Colon (tissue), 2 donors: ENCODE data around the gene TBPL1.
"Not testable (repeated sequence)": the region's sequence is repeated elsewhere in the genome, so short reads cannot be mapped to it uniquely, and the experiment has no call there.

Experiments used
- FAIRE-seq: peaks from 2 replicates; lab custom pipeline; 2012; peaks lifted over from hg19 to GRCh38; lab: Jason Lieb, UNC
- donor health status: control.
- donor health status: control.

TBPL1 gene

DNA sequence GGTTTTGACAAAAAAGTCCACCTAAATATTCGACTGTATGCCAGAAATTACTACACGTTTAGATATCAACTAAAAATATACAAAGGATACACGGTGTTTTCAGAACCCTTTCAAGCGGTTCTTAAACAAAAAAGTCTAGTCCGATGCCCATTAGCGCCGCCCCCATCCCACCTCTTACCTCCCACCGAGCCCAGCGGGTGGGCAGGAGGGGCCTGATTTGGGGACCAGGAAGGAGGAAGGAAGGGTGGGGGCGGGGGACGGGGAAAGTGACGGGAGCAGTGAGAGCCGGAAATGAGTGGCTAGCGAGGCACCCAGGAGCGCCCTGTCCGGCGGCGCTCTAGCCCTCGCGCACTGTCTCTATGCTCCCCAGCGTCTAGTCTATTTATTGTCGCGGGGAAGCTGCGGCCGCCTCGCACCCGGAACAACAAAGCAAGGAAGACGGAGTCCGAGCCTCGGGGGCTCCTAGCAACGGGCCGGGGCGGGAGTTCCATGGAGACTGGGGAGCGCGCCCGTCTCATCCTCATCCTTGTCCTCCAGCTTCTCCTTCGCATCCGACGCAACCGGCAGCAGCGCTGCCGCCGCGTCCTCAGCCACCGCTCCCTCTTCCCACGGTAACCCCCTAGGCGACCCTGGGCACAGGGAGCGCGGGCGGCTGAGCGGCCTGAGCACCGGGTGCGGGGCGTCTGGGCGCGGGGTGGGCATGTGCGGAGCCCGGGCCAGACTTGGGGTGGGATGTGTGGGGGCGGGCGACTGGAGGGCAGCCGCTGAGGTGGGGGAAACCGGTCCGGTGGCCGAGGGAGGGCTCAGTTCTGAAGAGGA, at the start of gene TBPL1:
TSS of gene TBPL1 (plus strand) at position 410 of the 819 bp plus-strand sequence. CDS start 26,902 bp downstream, outside the sequence.
- FAIRE-seq: no peak

DNA sequence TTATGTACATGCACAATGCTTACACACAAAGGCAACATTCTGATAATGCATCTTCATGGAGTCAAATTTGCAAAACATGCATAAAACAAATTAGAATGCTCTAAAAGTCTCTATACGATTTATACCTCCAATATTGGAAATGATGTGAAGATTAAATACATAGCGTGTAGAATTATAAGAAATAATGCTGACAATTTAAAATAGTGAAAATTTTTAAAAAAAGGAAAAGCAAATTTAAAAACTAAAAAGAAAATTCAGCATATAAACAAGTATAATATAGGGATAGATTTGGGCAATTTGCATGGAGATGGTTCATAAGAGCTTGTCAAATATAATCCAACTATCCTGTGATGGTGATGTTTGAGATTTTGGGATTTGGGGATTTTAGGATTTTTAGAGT, 49.2 kb upstream of the TBPL1 start:
- FAIRE-seq: no peak

- FAIRE-seq: no peak
Observed at GRCh38 chr6:133906050-133906449, 47.0 kb upstream of the TBPL1 start.

- no peak for FAIRE-seq
Observed at GRCh38 chr6:133916650-133917151, 36.3 kb upstream of the TBPL1 start.

DNA sequence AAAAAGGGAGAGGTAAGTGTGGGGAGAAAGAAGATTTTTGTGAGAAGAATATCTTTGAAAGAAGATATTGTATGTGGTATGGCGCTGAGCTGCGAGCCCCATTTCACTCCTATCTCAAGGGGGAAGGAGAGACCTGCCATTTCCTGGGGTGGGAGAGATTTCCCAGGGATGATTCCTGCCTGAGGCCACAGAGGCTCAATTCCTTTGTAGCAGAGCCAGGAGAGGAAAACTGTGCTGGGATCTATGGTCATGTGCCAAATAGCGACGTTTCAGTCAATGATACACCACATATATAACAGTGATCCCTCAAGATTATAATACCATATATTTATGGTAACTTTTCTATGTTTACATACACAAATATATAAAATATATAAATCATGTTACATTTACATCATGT, 35.2 kb upstream of the TBPL1 start:
- no peak for FAIRE-seq

DNA sequence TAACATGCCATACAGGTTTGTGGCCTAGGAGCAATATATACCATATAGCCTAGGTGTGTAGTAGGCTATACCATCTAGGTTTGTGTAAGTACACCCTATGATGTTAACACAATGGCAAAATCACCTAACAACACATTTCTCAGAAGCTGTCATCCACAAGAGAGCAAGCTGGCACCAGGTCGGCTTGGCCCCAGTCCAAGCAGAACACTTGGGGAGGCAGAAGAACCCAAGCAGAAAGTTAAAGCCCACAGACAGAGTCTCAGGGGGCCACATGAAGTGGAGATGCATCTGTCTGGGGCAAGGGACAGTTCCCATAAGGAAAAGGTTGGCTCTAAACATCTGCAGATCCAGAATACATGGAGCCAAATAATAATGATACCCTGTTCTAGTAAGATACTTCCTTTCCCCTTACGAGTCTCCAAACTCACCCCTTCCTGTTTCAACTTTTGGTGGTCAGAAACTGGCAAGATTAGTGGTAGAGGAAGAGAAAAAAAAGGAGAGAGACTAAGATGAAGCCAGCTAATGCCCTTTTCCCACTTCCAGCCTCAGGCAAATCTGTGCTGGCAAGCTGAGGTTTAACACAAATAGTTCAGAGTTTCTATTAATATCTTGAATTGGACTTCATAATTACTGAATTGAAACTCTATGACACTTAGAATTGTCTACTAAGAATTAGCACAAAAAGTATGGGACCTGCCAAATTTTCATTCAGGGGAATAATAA, 34.7 kb upstream of the TBPL1 start:
- FAIRE-seq: no peak

DNA sequence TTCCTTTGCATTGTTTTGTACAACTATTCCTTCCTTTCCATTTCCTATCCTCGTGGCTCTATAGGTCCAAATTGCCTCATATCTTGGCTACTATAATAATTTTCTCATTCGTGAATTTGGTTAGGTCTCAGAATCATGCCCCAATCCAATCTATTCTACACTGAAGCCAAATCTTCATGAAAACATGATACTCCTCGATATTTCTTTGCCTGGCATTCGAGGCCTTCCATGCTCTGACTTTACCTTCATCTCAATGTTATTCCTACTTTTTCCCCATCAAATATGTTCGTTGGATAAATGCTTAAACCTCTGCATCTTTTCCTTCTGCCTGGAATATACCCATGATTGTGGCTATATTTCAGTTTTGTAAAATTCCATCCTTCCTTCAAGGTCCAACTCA, 33.7 kb upstream of the TBPL1 start:
- FAIRE-seq: no peak

DNA sequence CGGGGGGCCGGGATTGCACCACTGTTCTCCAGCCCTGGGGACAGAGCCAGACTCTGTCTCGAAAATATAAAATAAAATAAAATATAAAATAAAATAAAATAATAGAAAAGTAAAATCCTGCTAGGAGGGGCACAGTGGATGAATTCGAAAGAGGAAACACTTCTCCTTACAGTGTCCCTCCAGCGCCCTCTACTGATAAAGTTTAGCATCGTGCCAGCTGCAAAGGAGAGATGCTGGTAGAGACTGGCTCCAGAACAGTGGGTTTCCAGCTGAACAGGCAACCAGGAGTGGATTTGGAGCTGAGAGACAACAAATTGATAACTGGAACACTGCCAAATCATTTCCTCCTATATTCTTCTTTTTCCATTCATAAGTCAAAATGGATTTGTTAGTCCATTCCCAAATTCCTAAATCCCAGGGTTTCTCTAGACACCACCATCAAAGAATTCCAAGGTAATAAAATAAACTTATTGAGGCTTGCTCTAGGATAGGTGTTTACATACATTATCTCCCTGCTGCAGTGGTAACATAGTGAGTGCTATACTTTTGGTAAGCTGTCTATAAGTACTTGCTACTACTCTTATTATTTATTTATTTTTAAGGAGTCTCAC, 31.7 kb upstream of the TBPL1 start:
- FAIRE-seq: no peak

- peak; percentile 10 for FAIRE-seq
Observed at GRCh38 chr6:133923938-133924593, 29.0 kb upstream of the TBPL1 start.

DNA sequence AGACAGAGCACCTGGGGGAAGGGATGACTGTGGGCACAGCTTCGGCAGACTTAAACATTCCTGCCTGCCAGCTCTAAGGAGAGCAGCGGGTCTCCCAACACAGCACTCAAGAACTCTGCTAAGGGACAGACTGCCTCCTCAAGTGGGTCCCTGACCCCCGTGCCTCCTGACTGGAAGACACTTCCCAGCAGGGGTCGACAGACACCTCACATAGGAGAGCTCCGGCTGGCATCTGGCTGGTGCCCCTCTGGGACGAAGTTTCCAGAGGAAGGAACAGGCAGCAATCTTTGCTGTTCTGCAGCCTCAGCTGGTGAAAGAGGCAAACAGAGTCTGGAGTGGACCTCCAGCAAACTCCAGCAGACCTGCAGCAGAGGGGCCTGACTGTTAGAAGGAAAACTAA, 21.8 kb upstream of the TBPL1 start:
- not testable (repeated sequence) for FAIRE-seq

- FAIRE-seq: not testable (repeated sequence)
Observed at GRCh38 chr6:133936352-133936751, 16.7 kb upstream of the TBPL1 start.

DNA sequence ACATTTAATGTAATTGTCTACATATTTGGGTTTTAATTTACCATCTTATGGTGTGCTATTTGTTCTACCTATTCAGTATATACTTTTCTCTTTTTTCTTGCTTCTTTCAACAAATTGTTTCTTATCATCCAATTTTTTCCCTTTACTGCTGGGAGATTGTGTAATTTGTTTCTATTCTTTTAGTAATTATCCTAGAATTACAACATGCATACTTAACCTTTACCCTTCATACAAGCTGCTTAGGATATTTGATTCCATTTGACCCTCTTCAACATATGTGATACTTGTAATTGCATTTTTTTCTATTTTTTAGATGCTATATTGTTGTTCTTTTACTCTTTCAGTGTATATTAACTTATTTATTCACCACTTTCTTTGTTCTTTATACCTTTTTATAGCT, 15.1 kb upstream of the TBPL1 start:
- FAIRE-seq: no peak

- FAIRE-seq: no peak
Observed at GRCh38 chr6:133938533-133938932, 14.5 kb upstream of the TBPL1 start.

- FAIRE-seq: peak; percentile 57
Observed at GRCh38 chr6:133939778-133940667, 13.0 kb upstream of the TBPL1 start.

GRCh38 chr6:133945158-133945557, 7.9 kb upstream of the TBPL1 start:
- FAIRE-seq: no peak

- no peak for FAIRE-seq
Observed at GRCh38 chr6:133947302-133947900, 5.6 kb upstream of the TBPL1 start.

GRCh38 chr6:133948472-133948871, 4.6 kb upstream of the TBPL1 start:
- no peak for FAIRE-seq

DNA sequence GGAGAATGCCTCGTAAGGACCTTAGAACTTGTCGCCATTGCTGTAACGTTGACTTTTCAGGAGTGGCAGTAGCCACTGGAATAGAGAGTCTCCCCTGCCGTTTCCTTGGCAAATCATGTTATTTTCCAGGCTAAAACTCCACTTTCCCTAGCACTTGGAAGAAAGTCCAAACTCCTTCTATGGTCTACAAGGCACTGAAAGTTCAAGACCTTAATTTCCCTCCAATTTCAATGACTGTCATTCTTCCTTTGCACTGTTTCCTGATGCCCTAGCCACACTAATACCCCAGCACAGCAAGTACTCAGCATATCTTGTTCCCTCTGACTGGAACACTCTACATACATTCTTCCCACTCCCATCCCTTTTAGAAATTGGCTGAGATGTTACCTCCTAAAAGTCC, 1.8 kb upstream of the TBPL1 start:
- FAIRE-seq: no peak

DNA sequence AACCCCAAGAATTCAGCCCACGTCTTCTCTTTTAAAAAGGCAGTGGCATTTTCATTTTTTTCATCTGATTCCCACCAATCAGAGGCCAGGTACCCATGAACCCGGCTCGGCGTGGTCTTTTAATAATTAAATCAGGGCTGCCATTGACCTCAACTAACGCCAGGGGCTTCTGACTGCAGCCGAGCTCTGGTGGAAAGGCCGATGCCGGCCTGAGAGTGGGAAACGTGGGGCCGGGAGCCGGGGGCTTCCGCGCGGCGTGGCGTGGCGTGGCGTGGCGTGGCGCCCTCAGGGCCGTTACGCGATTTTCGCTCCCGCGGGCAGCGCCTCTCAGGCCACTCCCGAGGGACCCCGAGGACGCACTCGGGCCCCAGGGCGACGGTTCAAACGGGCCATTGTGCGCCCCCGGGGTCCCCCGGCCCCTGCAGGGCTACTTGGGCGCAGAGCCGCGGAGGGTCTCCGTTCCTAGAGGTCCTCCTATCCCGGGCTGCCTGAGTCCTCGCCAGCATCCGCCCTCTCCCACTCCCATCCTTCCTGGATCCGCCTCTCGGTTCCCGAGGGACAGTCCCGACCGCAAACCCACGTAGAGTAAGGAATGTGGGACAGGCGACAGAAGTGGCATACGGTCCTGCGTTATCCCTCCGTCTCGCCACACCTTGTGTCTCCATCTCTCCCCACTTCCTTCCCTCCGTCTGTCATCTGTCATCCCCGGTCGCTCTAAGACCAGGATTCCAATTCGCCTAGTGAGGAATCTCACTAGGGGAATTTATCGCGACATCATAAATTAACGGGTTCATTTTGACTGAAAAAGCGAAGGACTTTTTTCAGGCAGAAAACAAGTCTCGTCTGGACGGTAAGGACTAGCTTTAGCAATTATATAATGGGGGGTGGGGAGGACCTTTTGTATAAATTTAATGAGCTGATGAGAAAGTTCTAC, 876 bp upstream of the TBPL1 start:
- FAIRE-seq: no peak
